ENCODE measurements around the gene TNIP2. TPM values are rescaled to one million over a fixed set of nuclear protein-coding genes. Genes with fewer than 3 reads are reported as not detected.

Gene TNIP2
- 87.7 TPM for total RNA-seq
- 10 to 100 TPM; 43.9 to 53.3 (median 50.9) TPM for polyA plus RNA-seq

GRCh38 chr4:2755821-2756690, at the start of gene TNIP2:
TSS of gene TNIP2 (minus strand) at chr4:2756336. CDS start at chr4:2756289, 47 bp downstream.
- DNase-seq (peak; percentile 73 to 85 (median 80)), ATAC-seq (ENCODE audit: low read depth in 2 of 2) (peak; percentile 74 to 81)
- Mint-ChIP-seq H3K27ac (peak within 1 kb of the TSS; percentile 77 to 93 (median 82)), H3K36me3 (no peaks in the 10 kb centered on the region), H3K27me3 (peaks cover 5% of the 10 kb centered on the region), H3K4me3 (peak within 1 kb of the TSS; percentile 87 to 93 (median 89)), H3K4me1 (peaks cover 5 to 46% (median 24%) of the 10 kb centered on the region in 4 donors), H3K9me3 (no peaks in the 10 kb centered on the region)
- H3K27ac ChIP-seq (ENCODE audit: insufficient read depth, low read length, poor library complexity, severe bottlenecking): peak within 1 kb of the TSS; percentile 79
- no peaks in the 10 kb centered on the region for H3K27me3 ChIP-seq (ENCODE audit: control insufficient read depth, insufficient read depth, low read length)
- no peaks in the 10 kb centered on the region for H3K9me3 ChIP-seq (ENCODE audit: control insufficient read depth in 2 of 2, low read length in 2 of 2)
- H3K4me1 ChIP-seq (ENCODE audit: control insufficient read depth, insufficient read depth, low read length, poor library complexity, severe bottlenecking): peaks cover 27% of the 10 kb centered on the region
- H3K4me3 ChIP-seq (ENCODE audit: low read depth, low read length): peak within 1 kb of the TSS; percentile 79
- peaks cover 11% of the 10 kb centered on the region for H3K36me3 ChIP-seq (ENCODE audit: control insufficient read depth, insufficient read depth, low read length)

DNA sequence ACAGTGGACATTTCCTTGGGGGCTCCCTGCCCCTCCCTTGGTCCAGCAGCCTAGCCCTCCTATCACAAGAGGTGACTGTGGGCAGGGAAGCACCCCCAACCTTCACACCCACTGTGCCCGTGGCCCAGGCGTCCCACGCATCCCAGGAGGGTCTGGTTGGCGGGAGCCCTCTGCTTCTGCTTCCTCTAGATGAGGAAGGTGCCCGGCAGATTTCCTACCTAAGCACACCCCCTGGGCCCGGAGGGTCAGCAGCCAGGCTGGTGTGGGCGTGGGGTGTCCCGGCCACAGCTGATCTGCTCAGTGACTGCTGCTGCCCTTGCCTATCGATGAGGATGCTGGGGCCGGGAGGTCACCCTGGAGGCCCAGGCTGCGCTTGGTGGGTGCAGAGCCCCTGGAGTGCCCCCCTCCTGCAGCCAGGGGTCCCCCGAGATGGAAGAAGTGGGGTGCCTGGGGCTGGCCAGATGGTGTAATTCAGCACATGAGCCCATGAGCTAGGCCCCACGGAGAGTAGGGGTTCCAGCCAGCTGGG, 48.9 kb upstream of the TNIP2 start:
- Histone ChIP-seq H3K27me3 (ENCODE audit: control insufficient read depth, insufficient read depth, low read length) (no peaks in the 10 kb centered on the region), H3K36me3 (ENCODE audit: control insufficient read depth, insufficient read depth, low read length) (no peaks in the 10 kb centered on the region), H3K9me3 (ENCODE audit: control insufficient read depth in 2 of 2, low read length in 2 of 2) (no peaks in the 10 kb centered on the region), H3K27ac (ENCODE audit: insufficient read depth, low read length, poor library complexity, severe bottlenecking) (no peak overlapping the region), H3K4me3 (ENCODE audit: low read depth, low read length) (no peak overlapping the region), H3K4me1 (ENCODE audit: control insufficient read depth, insufficient read depth, low read length, poor library complexity, severe bottlenecking) (peaks cover 18% of the 10 kb centered on the region)
- Mint-ChIP-seq H3K27me3 (no peaks in the 10 kb centered on the region), H3K27ac (no peak overlapping the region), H3K36me3 (no peaks in the 10 kb centered on the region), H3K9me3 (no peaks in the 10 kb centered on the region), H3K4me1 (peaks cover 0 to 22% (median 6%) of the 10 kb centered on the region in 4 donors), H3K4me3 (peak overlapping the region in 1 of 4 donors; percentile 61)
- no peak for DNase-seq
- no peak for ATAC-seq (ENCODE audit: low read depth in 2 of 2)

DNA sequence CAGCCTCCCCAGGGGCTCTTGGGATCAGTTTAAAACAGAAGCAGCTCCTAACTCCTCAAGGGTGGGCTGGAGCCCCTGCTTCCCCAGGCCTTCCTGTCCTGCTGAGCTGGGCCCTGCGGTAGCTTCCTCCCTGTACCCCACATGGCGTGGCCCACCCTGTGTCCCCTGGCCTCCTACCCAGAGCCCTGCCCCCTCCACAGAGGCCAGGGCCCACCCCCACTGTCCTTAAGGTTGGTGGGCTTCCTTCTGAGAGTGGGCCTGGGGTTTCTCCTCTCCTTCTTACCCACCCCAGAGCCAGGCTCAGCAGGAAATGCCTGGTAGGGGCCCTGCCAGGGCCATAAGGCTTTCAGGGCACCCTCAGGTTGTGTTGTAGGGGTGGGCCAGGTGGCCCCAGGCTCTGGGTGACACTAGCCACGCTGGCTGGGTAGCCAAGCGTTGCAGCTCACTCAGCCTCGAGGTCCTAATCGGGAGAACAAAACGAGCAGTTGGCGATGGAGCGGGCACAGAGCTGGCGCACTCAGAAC, 48.4 kb upstream of the TNIP2 start:
- H3K36me3 Mint-ChIP-seq: no peaks in the 10 kb centered on the region
- Histone ChIP-seq H3K27ac (ENCODE audit: insufficient read depth, low read length, poor library complexity, severe bottlenecking) (no peak overlapping the region), H3K4me1 (ENCODE audit: control insufficient read depth, insufficient read depth, low read length, poor library complexity, severe bottlenecking) (peaks cover 23% of the 10 kb centered on the region), H3K4me3 (ENCODE audit: low read depth, low read length) (no peak overlapping the region), H3K9me3 (ENCODE audit: control insufficient read depth in 2 of 2, low read length in 2 of 2) (no peaks in the 10 kb centered on the region), H3K27me3 (ENCODE audit: control insufficient read depth, insufficient read depth, low read length) (no peaks in the 10 kb centered on the region), H3K36me3 (ENCODE audit: control insufficient read depth, insufficient read depth, low read length) (no peaks in the 10 kb centered on the region)
- peaks cover 0 to 27% (median 7%) of the 10 kb centered on the region in 4 donors for H3K4me1 Mint-ChIP-seq
- ATAC-seq (ENCODE audit: low read depth in 2 of 2) (no peak), DNase-seq (no peak)
- no peaks in the 10 kb centered on the region for H3K9me3 Mint-ChIP-seq
- no peaks in the 10 kb centered on the region for H3K27me3 Mint-ChIP-seq
- no peak overlapping the region for H3K27ac Mint-ChIP-seq
- H3K4me3 Mint-ChIP-seq: no peak overlapping the region

DNA sequence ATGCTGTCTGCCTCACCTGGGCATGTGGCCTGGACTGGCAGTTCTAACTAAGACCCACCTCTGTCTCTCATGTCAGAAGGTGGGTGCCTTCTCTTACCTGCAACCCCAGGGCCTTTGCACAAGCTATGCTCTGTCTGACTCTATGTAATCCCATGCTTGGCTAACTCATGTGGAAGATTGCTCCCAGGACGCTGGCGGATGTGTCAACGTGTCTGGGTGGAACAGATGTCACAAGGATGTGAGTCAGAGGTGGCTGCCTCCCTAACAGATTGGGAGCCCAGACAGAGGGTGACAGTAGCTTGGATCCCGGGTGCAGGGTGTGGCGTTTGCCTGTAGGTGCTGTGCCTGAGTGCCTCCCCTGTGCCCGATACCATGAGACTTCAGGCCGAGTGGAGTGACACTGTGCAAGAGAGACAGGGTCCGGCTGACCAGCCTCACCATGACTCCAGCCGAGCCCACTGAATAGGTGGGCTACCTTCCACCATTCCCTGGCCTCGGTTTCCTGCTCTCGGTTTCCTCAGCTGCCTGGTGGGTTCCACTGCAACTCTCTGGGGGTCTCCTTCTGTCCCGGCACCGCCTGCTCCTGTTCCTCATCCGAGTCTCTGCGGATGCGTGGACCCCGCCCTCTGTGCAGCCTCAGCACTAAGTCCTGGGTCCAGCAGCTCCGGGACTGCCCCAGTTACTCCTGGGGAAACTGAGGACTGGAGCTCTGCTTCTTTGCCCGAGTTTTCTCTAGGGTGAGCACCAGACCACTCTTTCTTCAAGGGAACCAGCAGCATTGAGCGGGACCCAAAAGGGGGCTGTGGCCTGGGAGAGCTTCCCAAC, 47.7 kb upstream of the TNIP2 start:
- Histone ChIP-seq H3K4me1 (ENCODE audit: control insufficient read depth, insufficient read depth, low read length, poor library complexity, severe bottlenecking) (peaks cover 30% of the 10 kb centered on the region), H3K27me3 (ENCODE audit: control insufficient read depth, insufficient read depth, low read length) (no peaks in the 10 kb centered on the region), H3K27ac (ENCODE audit: insufficient read depth, low read length, poor library complexity, severe bottlenecking) (no peak overlapping the region), H3K4me3 (ENCODE audit: low read depth, low read length) (no peak overlapping the region), H3K36me3 (ENCODE audit: control insufficient read depth, insufficient read depth, low read length) (no peaks in the 10 kb centered on the region), H3K9me3 (ENCODE audit: control insufficient read depth in 2 of 2, low read length in 2 of 2) (no peaks in the 10 kb centered on the region)
- H3K27ac Mint-ChIP-seq: no peak overlapping the region
- peaks cover 0 to 34% (median 10%) of the 10 kb centered on the region in 4 donors for H3K4me1 Mint-ChIP-seq
- ATAC-seq (ENCODE audit: low read depth in 2 of 2): no peak
- no peaks in the 10 kb centered on the region for H3K27me3 Mint-ChIP-seq
- no peaks in the 10 kb centered on the region for H3K36me3 Mint-ChIP-seq
- DNase-seq: no peak
- H3K4me3 Mint-ChIP-seq: no peak overlapping the region
- H3K9me3 Mint-ChIP-seq: no peaks in the 10 kb centered on the region

DNA sequence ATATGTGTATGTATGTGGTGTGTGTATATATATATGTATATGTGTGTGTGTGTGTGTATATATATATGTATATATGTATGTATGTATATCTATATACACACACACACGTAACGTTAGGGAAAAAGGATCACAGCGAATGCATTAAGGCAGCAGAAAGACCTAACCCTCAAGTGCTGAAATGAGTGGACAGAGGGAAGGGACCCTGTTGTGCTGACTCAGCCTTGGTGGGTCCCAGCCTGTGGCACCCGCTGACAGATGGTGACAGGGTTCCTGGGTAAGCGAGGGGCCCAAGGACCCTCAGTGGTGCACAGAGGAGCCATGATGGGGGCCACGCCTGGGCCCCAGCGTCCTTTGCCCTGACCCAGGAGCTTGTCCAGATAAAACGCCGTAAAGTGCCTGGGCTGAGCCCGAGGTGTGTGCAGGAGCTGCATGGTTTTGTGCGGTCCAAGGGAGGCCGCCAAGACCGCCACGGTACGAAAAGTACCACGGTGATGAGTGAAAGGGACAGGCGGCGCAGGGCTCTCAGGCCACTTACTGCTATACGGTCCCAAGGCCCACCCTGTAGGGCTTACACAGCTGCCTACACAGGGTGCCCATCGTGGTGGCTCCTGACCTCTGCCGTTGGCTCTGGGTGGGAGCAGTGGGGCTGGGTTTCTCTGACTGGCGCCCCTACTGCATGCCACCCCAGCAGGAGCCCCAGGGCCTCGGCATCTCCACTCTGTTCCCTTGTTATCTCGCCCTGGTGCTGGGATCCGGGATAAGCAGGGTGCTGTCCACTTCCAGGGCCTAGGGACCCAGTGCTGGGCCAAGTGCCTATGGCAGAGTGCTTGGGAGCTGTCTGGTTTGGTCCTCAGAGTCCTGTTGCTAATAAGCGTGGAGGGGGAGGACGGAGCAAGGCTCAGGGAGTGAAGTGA, 46.7 kb upstream of the TNIP2 start:
- no peaks in the 10 kb centered on the region for H3K9me3 Mint-ChIP-seq
- H3K4me1 ChIP-seq (ENCODE audit: control insufficient read depth, insufficient read depth, low read length, poor library complexity, severe bottlenecking): peaks cover 40% of the 10 kb centered on the region

DNA sequence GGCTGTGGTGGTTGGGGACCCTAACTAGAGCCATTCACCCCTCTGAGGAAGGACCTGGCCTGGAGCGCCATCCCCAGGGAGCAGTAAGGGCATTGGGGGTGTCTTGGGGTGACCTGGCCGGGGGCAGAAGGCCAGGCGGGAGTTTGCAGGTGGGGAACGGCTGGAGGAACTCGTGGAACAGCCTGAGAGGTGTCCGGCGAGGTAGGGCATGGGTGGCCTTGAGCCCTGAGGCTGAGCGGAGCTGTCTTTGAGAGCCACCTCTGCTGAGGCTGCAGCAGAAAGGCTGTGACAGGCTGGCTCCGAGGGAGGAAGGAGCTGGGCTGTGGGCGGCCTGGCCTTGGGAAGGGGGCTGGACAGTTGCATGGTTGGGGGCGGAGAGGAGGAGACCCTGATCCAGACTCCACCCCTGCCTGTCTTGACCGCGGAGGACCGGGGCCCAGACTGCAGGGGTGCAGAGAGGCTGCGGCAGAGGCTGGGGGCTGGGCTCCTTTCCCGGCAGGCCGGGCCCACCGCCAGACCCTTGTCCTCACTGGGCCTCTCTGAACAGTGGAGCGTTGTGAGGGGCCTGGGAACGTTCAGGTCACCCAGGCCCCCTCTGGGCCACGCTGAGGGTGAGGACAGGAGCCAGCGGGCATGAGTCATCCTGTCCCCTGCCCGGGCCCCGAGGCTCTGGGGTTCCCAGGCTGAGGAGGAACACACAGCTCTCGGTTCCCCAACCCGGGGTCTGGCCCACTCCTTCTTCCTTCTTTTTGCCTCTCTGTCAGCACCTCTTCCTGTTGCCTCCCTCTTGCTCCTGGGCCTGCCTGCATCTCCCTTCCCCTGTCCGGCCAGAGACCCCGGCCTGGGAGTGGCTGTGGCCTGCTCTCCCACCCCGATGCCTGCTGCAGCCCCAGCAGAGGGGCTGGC, 44.8 kb upstream of the TNIP2 start:
- Mint-ChIP-seq H3K27ac (peak overlapping the region in 2 of 3 donors; percentile 71 to 89), H3K36me3 (no peaks in the 10 kb centered on the region), H3K4me3 (peak overlapping the region; percentile 63 to 83 (median 74)), H3K4me1 (peaks cover 0 to 50% (median 19%) of the 10 kb centered on the region in 4 donors), H3K9me3 (peaks cover 0 to 1% (median 0%) of the 10 kb centered on the region in 7 donors), H3K27me3 (no peaks in the 10 kb centered on the region)
- Histone ChIP-seq H3K4me3 (ENCODE audit: low read depth, low read length) (no peak overlapping the region), H3K27me3 (ENCODE audit: control insufficient read depth, insufficient read depth, low read length) (no peaks in the 10 kb centered on the region), H3K27ac (ENCODE audit: insufficient read depth, low read length, poor library complexity, severe bottlenecking) (peak overlapping the region; percentile 58), H3K4me1 (ENCODE audit: control insufficient read depth, insufficient read depth, low read length, poor library complexity, severe bottlenecking) (peaks cover 48% of the 10 kb centered on the region), H3K36me3 (ENCODE audit: control insufficient read depth, insufficient read depth, low read length) (no peaks in the 10 kb centered on the region), H3K9me3 (ENCODE audit: control insufficient read depth in 2 of 2, low read length in 2 of 2) (no peaks in the 10 kb centered on the region)
- DNase-seq: no peak
- peak; percentile 24 to 44 for ATAC-seq (ENCODE audit: low read depth in 2 of 2)

More for the DNA sequence above, 46.7 kb upstream of the TNIP2 start:
- no peak for DNase-seq
- H3K36me3 Mint-ChIP-seq: no peaks in the 10 kb centered on the region
- H3K27me3 Mint-ChIP-seq: no peaks in the 10 kb centered on the region
- Histone ChIP-seq H3K9me3 (ENCODE audit: control insufficient read depth in 2 of 2, low read length in 2 of 2) (no peaks in the 10 kb centered on the region), H3K4me3 (ENCODE audit: low read depth, low read length) (no peak overlapping the region), H3K36me3 (ENCODE audit: control insufficient read depth, insufficient read depth, low read length) (no peaks in the 10 kb centered on the region), H3K27me3 (ENCODE audit: control insufficient read depth, insufficient read depth, low read length) (no peaks in the 10 kb centered on the region), H3K27ac (ENCODE audit: insufficient read depth, low read length, poor library complexity, severe bottlenecking) (no peak overlapping the region)
- H3K4me3 Mint-ChIP-seq: no peak overlapping the region
- peaks cover 0 to 43% (median 17%) of the 10 kb centered on the region in 4 donors for H3K4me1 Mint-ChIP-seq
- ATAC-seq (ENCODE audit: low read depth in 2 of 2): no peak
- no peak overlapping the region for H3K27ac Mint-ChIP-seq
